GM19468 (cell line): Measurements from ENCODE around the gene ABCE1.
"Not testable (repeated sequence)": the region's sequence is repeated elsewhere in the genome, so short reads cannot be mapped to it uniquely, and the experiment has no call there.

ENCODE experiments used
- ATAC-seq: cut with Tn5 transposase; IDR thresholded peaks from one replicate; pipeline ENCODE4 v1.9.1; 2021; ENCODE audit warnings: mild to moderate bottlenecking, moderate library complexity, moderate number of reproducible peaks; ENCODE audit not compliant: unreplicated experiment; ENCODE audit errors: extremely low read depth

The ABCE1 gene

GRCh38 chr4:145101091-145101490, 3.0 kb downstream of the ABCE1 start:
- ATAC-seq: no peak

GRCh38 chr4:145102619-145103018, 4.5 kb downstream of the ABCE1 start:
- no peak for ATAC-seq

GRCh38 chr4:145103496-145103895, 5.4 kb downstream of the ABCE1 start:
- no peak for ATAC-seq

- ATAC-seq: no peak
Observed at GRCh38 chr4:145107126-145107525, 9.0 kb downstream of the ABCE1 start.

GRCh38 chr4:145108128-145108527, 10.0 kb downstream of the ABCE1 start:
- ATAC-seq: no peak

GRCh38 chr4:145125396-145125795, 27.3 kb downstream of the ABCE1 start:
- no peak for ATAC-seq

GRCh38 chr4:145130130-145130529, 32.0 kb downstream of the ABCE1 start:
- ATAC-seq: no peak

GRCh38 chr4:145130788-145131399, 32.8 kb downstream of the ABCE1 start:
- ATAC-seq: no peak

GRCh38 chr4:145131848-145132247, 33.7 kb downstream of the ABCE1 start:
- no peak for ATAC-seq

GRCh38 chr4:145132511-145133098, 34.5 kb downstream of the ABCE1 start:
- ATAC-seq: peak; percentile 69

GRCh38 chr4:145136219-145136618, 38.1 kb downstream of the ABCE1 start:
- ATAC-seq: not testable (repeated sequence)

GRCh38 chr4:145148980-145149379, 50.9 kb downstream of the ABCE1 start:
- no peak for ATAC-seq

- ATAC-seq: no peak
Observed at GRCh38 chr4:145153181-145153903, 55.2 kb downstream of the ABCE1 start.

- no peak for ATAC-seq
Observed at GRCh38 chr4:145153904-145154298, 55.8 kb downstream of the ABCE1 start.

- no peak for ATAC-seq
Observed at GRCh38 chr4:145154573-145154972, 56.5 kb downstream of the ABCE1 start.

- ATAC-seq: no peak
Observed at GRCh38 chr4:145155268-145155870, 57.3 kb downstream of the ABCE1 start.

GRCh38 chr4:145156986-145157385, 58.9 kb downstream of the ABCE1 start:
- no peak for ATAC-seq

- no peak for ATAC-seq
Observed at GRCh38 chr4:145161549-145161948, 63.4 kb downstream of the ABCE1 start.

- no peak for ATAC-seq
Observed at GRCh38 chr4:145167887-145168286, 69.8 kb downstream of the ABCE1 start.

GRCh38 chr4:145168581-145169187, 70.6 kb downstream of the ABCE1 start:
- ATAC-seq: no peak

- no peak for ATAC-seq
Observed at GRCh38 chr4:145170223-145170622, 72.1 kb downstream of the ABCE1 start.
